Sciatic nerve (tissue), 2 donors: ENCODE measurements around the gene GABRG3. TPM values are rescaled to one million over a fixed set of nuclear protein-coding genes. Genes with fewer than 3 reads are reported as not detected.

ENCODE experiments used
- ATAC-seq: fragments of 200-7000 bp; cut with Tn5 transposase; one replicate; pipeline ENCODE4 v1.9.1; 2020; ENCODE audit warnings: mild to moderate bottlenecking, moderate library complexity
- DNase-seq: peaks from one replicate; pipeline ENCODE4 v3.0.0-alpha.2; 2020; ENCODE audit warnings: low spot score
- intact Hi-C: fragments of 100-400 bp; cut with DNase I; formaldehyde crosslinking; loops from one replicate; pipeline ENCODE4 v1.14.2; 2022
- total RNA-seq: library from RNA; stranded (reverse); fragmentation: NEBNext Ultra II Directional; extraction: Animal tissue kit (Norgen Biotek cat#: 25700); gene quantifications from one replicate; pipeline ENCODE4 v1.2.1, GENCODE V29; 2021
- donor health status: DM: no; HTN: no; CAD: no.
- donor health status: DM: no; HTN: no; CAD: no.

Gene GABRG3
- total RNA-seq, 1 donor from 2014 or later, result not detected

GRCh38 chr15:27214032-27214431, 243.1 kb downstream of the GABRG3 start:
- intact Hi-C loops, result no loop called here
- DNase-seq (no peak), ATAC-seq (no peak)

GRCh38 chr15:27214961-27215360, 244.0 kb downstream of the GABRG3 start:
- ATAC-seq, result no peak
- DNase-seq, result no peak
- intact Hi-C loops, result no loop called here

- no peak for DNase-seq
- intact Hi-C loops, result no loop called here
- no peak for ATAC-seq
Measured at GRCh38 chr15:27218426-27218825, 247.4 kb downstream of the GABRG3 start.

GRCh38 chr15:27219636-27220035, 248.7 kb downstream of the GABRG3 start:
- ATAC-seq (no peak), DNase-seq (no peak)
- intact Hi-C loops, result no loop called here

- no peak for DNase-seq
- ATAC-seq, result no peak
- intact Hi-C loops, result no loop called here
Measured at GRCh38 chr15:27220199-27220598, 249.2 kb downstream of the GABRG3 start.

GRCh38 chr15:27222479-27222878, 251.5 kb downstream of the GABRG3 start:
- ATAC-seq (no peak), DNase-seq (no peak)
- intact Hi-C loops, result no loop called here

GRCh38 chr15:27223179-27223578, 252.2 kb downstream of the GABRG3 start:
- no peak for ATAC-seq
- intact Hi-C loops, result no loop called here
- no peak for DNase-seq

- intact Hi-C loops, result no loop called here
- ATAC-seq (no peak), DNase-seq (no peak)
Measured at GRCh38 chr15:27231811-27232210, 260.8 kb downstream of the GABRG3 start.

GRCh38 chr15:27232876-27233275, 261.9 kb downstream of the GABRG3 start:
- DNase-seq (no peak), ATAC-seq (no peak)
- intact Hi-C loops, result no loop called here

- intact Hi-C loops, result no loop called here
- DNase-seq (no peak), ATAC-seq (no peak)
Measured at GRCh38 chr15:27234593-27234992, 263.6 kb downstream of the GABRG3 start.

GRCh38 chr15:27235161-27235560, 264.2 kb downstream of the GABRG3 start:
- intact Hi-C loops, result loop anchor here (5.0 kb wide), 1 partner anchor 1008 kb away; no protein-coding TSS in a partner anchor
- ATAC-seq (no peak), DNase-seq (no peak)

- intact Hi-C loops, result loop anchor here (5.0 kb wide), 1 partner anchor 1008 kb away; no protein-coding TSS in a partner anchor
- DNase-seq (no peak), ATAC-seq (peak; percentile 48)
Measured at GRCh38 chr15:27235681-27236080, 264.7 kb downstream of the GABRG3 start.

GRCh38 chr15:27237319-27237939, 266.4 kb downstream of the GABRG3 start:
- DNase-seq, result no peak
- intact Hi-C loops, result loop anchor here (5.0 kb wide), 1 partner anchor 1010 kb away; no protein-coding TSS in a partner anchor

GRCh38 chr15:27238209-27238608, 267.2 kb downstream of the GABRG3 start:
- intact Hi-C loops, result loop anchor here (5.0 kb wide), 1 partner anchor 1011 kb away; no protein-coding TSS in a partner anchor

More at GRCh38 chr15:27237319-27237939, 266.4 kb downstream of the GABRG3 start:
- no peak for ATAC-seq

GRCh38 chr15:27238707-27239423, 267.9 kb downstream of the GABRG3 start:
- ATAC-seq (no peak), DNase-seq (no peak)
- intact Hi-C loops, result loop anchor here (5.0 kb wide), 1 partner anchor 1012 kb away; no protein-coding TSS in a partner anchor

More at GRCh38 chr15:27238209-27238608, 267.2 kb downstream of the GABRG3 start:
- no peak for ATAC-seq
- DNase-seq, result no peak

GRCh38 chr15:27241943-27242342, 271.0 kb downstream of the GABRG3 start:
- ATAC-seq (no peak), DNase-seq (no peak)
- intact Hi-C loops, result no loop called here

GRCh38 chr15:27244047-27244446, 273.1 kb downstream of the GABRG3 start:
- no peak for ATAC-seq
- DNase-seq, result no peak
- intact Hi-C loops, result no loop called here

- intact Hi-C loops, result no loop called here
- ATAC-seq, result no peak
- DNase-seq, result no peak
Measured at GRCh38 chr15:27248251-27248650, 277.3 kb downstream of the GABRG3 start.

GRCh38 chr15:27249046-27249759, 278.2 kb downstream of the GABRG3 start:
- ATAC-seq (no peak), DNase-seq (no peak)
- intact Hi-C loops, result no loop called here

- DNase-seq (no peak), ATAC-seq (no peak)
- intact Hi-C loops, result no loop called here
Measured at GRCh38 chr15:27249760-27250109, 278.8 kb downstream of the GABRG3 start.
